SK-N-SH (cell line): ENCODE measurements around the gene SEC14L1. TPM values are rescaled to one million over a fixed set of nuclear protein-coding genes. Genes with fewer than 3 reads are reported as not detected.

Experiments used
- CTCF ChIA-PET: fragments of 300-600, 350-600 bp; formaldehyde crosslinking; extraction: SDS; loops from one replicate; lab custom pipeline; 2021; lab: Yijun Ruan, JAX
- POLR2A ChIA-PET: fragments of 350-600 bp; sonication (Branson Sonifier 250); formaldehyde crosslinking; extraction: SDS; loops from one replicate; lab custom pipeline; 2020; ENCODE audit warnings: antibody characterized with exemption, inconsistent platforms; lab: Yijun Ruan, JAX
- DNase-seq: peaks from one replicate; pipeline ENCODE4 v3.0.0; 2012
- H2AFZ ChIP-seq: fragments of 200-600 bp; sonication (generic); 2 replicates; pipeline ENCODE4 v1.8.1; 2016; ENCODE audit warnings: antibody characterized with exemption, mild to moderate bottlenecking, low read depth
- H3F3A ChIP-seq: fragments of 200-600 bp; sonication (generic); replicated peaks from 2 replicates; pipeline ENCODE3; 2016; ENCODE audit warnings: antibody characterized with exemption, mild to moderate bottlenecking; ENCODE audit not compliant: insufficient read depth
- H3K27ac ChIP-seq, 2 experiments: fragments of 200-500 bp in 1 of 2; fragments of 200-600 bp in 1 of 2; sonication (Bioruptor generic) in 1 of 2; sonication (generic), shearing (Covaris generic) in 1 of 2; 2 replicates each; pipeline versions ENCODE4 v1.5.1 to v1.6.1; 2014 to 2016; ENCODE audit warnings: low read depth in 2 of 2, inconsistent platforms in 1 of 2, low read length in 1 of 2, mild to moderate bottlenecking in 1 of 2, mixed read lengths in 1 of 2
- H3K27me3 ChIP-seq: fragments of 200-600 bp; sonication (generic), shearing (Covaris generic); 2 replicates; pipeline ENCODE4 v1.6.1; 2016; ENCODE audit warnings: mixed run types; ENCODE audit not compliant: insufficient read depth
- H3K36me3 ChIP-seq, 2 experiments: fragments of 200-500 bp in 1 of 2; fragments of 200-600 bp in 1 of 2; sonication (Bioruptor generic) in 1 of 2; sonication (generic) in 1 of 2; replicated peaks in 1 of 2; 2 replicates each; pipeline versions ENCODE3 to v1.5.1; 2014 to 2016; ENCODE audit warnings: low read length in 1 of 2, mild to moderate bottlenecking in 1 of 2; ENCODE audit not compliant: insufficient read depth in 2 of 2, control insufficient read depth in 1 of 2
- H3K4me1 ChIP-seq, 2 experiments: fragments of 200-500 bp in 1 of 2; fragments of 200-600 bp in 1 of 2; sonication (Bioruptor generic) in 1 of 2; sonication (generic), shearing (Covaris generic) in 1 of 2; 2 replicates each; pipeline versions ENCODE4 v1.5.1 to v1.6.1; 2014 to 2016; ENCODE audit warnings: low read depth in 1 of 2, low read length in 1 of 2, mixed run types in 1 of 2; ENCODE audit not compliant: insufficient read depth in 2 of 2, control insufficient read depth in 1 of 2
- H3K4me2 ChIP-seq: fragments of 200-600 bp; sonication (generic), shearing (Covaris generic); 2 replicates; pipeline ENCODE4 v1.6.1; 2017; ENCODE audit warnings: mixed run types
- H3K4me3 ChIP-seq, 2 experiments: fragments of 200-500 bp in 1 of 2; fragments of 200-600 bp in 1 of 2; sonication (Bioruptor generic) in 1 of 2; sonication (generic), shearing (Covaris generic) in 1 of 2; 2 replicates each; pipeline versions ENCODE4 v1.5.1 to v1.8.1; 2014 to 2016; ENCODE audit warnings: low read depth in 2 of 2, inconsistent platforms in 1 of 2, low read length in 1 of 2, mild to moderate bottlenecking in 1 of 2, mixed read lengths in 1 of 2, moderate library complexity in 1 of 2
- H3K79me2 ChIP-seq: fragments of 200-600 bp; sonication (generic); 2 replicates; pipeline ENCODE4 v1.8.1; 2017; ENCODE audit warnings: mild to moderate bottlenecking; ENCODE audit not compliant: insufficient read depth
- H3K9ac ChIP-seq: fragments of 200-600 bp; sonication (generic); 2 replicates; pipeline ENCODE4 v1.6.1; 2017; ENCODE audit warnings: mixed run types
- H3K9me2 ChIP-seq: fragments of 200-600 bp; sonication (generic); 2 replicates; pipeline ENCODE4 v1.6.1; 2017; ENCODE audit warnings: mixed run types
- H3K9me3 ChIP-seq: fragments of 200-600 bp; sonication (generic); 2 replicates; pipeline ENCODE4 v1.6.1; 2017; ENCODE audit warnings: mixed run types, mild to moderate bottlenecking, moderate library complexity
- H4K20me1 ChIP-seq: fragments of 200-600 bp; sonication (generic); 2 replicates; pipeline ENCODE4 v1.6.1; 2017; ENCODE audit warnings: mild to moderate bottlenecking, mixed run types; ENCODE audit not compliant: insufficient read depth
- CTCF ChIP-seq: fragments of 200-600 bp; sonication (generic); IDR thresholded peaks from 2 replicates; pipeline ENCODE4 v1.6.1; 2017; ENCODE audit warnings: antibody characterized with exemption, mild to moderate bottlenecking, moderate library complexity
- ELF1 ChIP-seq: IDR thresholded peaks from 2 replicates; pipeline ENCODE4 v1.4.0; 2012
- EZH2phosphoT487 ChIP-seq: fragments of 200-600 bp; sonication (generic); IDR thresholded peaks from 2 replicates; pipeline ENCODE4 v1.6.1; 2017; ENCODE audit warnings: low read depth, mixed run types, mild to moderate bottlenecking, antibody characterized with exemption, moderate library complexity, borderline replicate concordance
- FOSL2 ChIP-seq: IDR thresholded peaks from 2 replicates; pipeline ENCODE4 v1.4.0; 2012; ENCODE audit warnings: low read depth, mild to moderate bottlenecking, moderate library complexity, borderline replicate concordance
- FOXJ3 ChIP-seq: sonication (generic); formaldehyde crosslinking; IDR thresholded peaks from 2 replicates; pipeline ENCODE4 v1.5.1; 2020; ENCODE audit warnings: mild to moderate bottlenecking, missing genetic modification reagents
- FOXM1 ChIP-seq: IDR thresholded peaks from 2 replicates; pipeline ENCODE4 v1.4.0; 2012; ENCODE audit warnings: low read depth, mild to moderate bottlenecking
- GABPA ChIP-seq: IDR thresholded peaks from 2 replicates; pipeline ENCODE4 v1.4.0; 2012; ENCODE audit warnings: low read depth, mild to moderate bottlenecking
- GATA2 ChIP-seq: sonication (generic); formaldehyde crosslinking; IDR thresholded peaks from 2 replicates; pipeline ENCODE4 v1.5.0; 2020; ENCODE audit warnings: mild to moderate bottlenecking, missing genetic modification reagents
- MEF2A ChIP-seq: IDR thresholded peaks from 2 replicates; pipeline ENCODE4 v1.4.0; 2012; ENCODE audit warnings: low read depth, borderline replicate concordance
- NRF1 ChIP-seq: IDR thresholded peaks from 2 replicates; pipeline ENCODE4 v1.6.1; 2012; ENCODE audit warnings: low read depth, mild to moderate bottlenecking, low read length
- RCOR1 ChIP-seq: fragments of 150-350 bp; IDR thresholded peaks from 2 replicates; pipeline ENCODE4 v1.6.1; 2017; ENCODE audit warnings: antibody characterized with exemption, low read length
- RFX5 ChIP-seq: IDR thresholded peaks from 2 replicates; pipeline ENCODE4 v1.6.1; 2012; ENCODE audit warnings: mild to moderate bottlenecking, improper control_type of control experiment, low read length
- RXRA ChIP-seq: IDR thresholded peaks from 2 replicates; pipeline ENCODE4 v1.4.0; 2012; ENCODE audit warnings: low read depth, mild to moderate bottlenecking, borderline replicate concordance
- TAF1 ChIP-seq: IDR thresholded peaks from 2 replicates; pipeline ENCODE4 v1.6.1; 2012; ENCODE audit warnings: low read depth, mild to moderate bottlenecking, low read length, moderate library complexity, borderline replicate concordance
- TCF12 ChIP-seq: IDR thresholded peaks from 2 replicates; pipeline ENCODE4 v1.4.0; 2012
- WGBS: methylation state at CpG from one replicate; pipeline ENCODE4 v1.1.6; 2017; ENCODE audit warnings: low lambda C conversion rate; 5-methylcytosine and 5-hydroxymethylcytosine counted together
- polyA plus RNA-seq, 3 experiments: library from polyadenylated mRNA; depleted of rRNA; stranded (reverse); fragments of >200 nt; gene quantifications; 2 replicates each; pipeline ENCODE4 v1.2.3, GENCODE V29; 2012

SEC14L1 gene
- polyA plus RNA-seq, 1 of the 3 experiments (the other 2 are of a cell fraction): 62.4 TPM

- no peak for TF ChIP-seq RCOR1
- TF ChIP-seq NRF1: no peak
These were observed 55.5 kb downstream of the SEC14L1 start (continued) for GRCh38 chr17:77196251-77196650.

- Histone ChIP-seq H3K9ac (no peak overlapping the region), H3K36me3 (peaks cover 73 to 96% of the 10 kb centered on the region in 2 experiments), H3K9me2 (no peaks in the 10 kb centered on the region), H3K4me3 (no peak overlapping the region), H3F3A (peaks cover 4% of the 10 kb centered on the region), H4K20me1 (no peaks in the 10 kb centered on the region), H3K4me2 (no peak overlapping the region), H3K4me1 (no peaks in the 10 kb centered on the region), H2AFZ (no peak overlapping the region), H3K27me3 (no peaks in the 10 kb centered on the region), H3K79me2 (peaks cover 24% of the 10 kb centered on the region; the same call in 1 of the 2 replicates), H3K9me3 (no peaks in the 10 kb centered on the region), H3K27ac (no peak overlapping the region)
- CTCF ChIA-PET: interaction anchor here (1.3 to 2.7 kb wide), 4 partner anchors 18 to 111 kb away, joined by 3 to 5 read pairs (median 4); no protein-coding TSS in a partner anchor
- POLR2A ChIA-PET: no interaction called here
- DNase-seq: no peak
- no peak for TF ChIP-seq FOSL2
- TF ChIP-seq TCF12: no peak
- no peak for TF ChIP-seq FOXM1
- WGBS: 95% methylated on average over 9 of the region's 9 CpGs
These were observed 56.3 kb downstream of the SEC14L1 start for GRCh38 chr17:77197115-77197514.

GRCh38 chr17:77200711-77201110 lies 59.9 kb downstream of the SEC14L1 start:
- Histone ChIP-seq H3K36me3 (peaks cover 67 to 83% of the 10 kb centered on the region in 2 experiments), H2AFZ (no peak overlapping the region), H3K27me3 (no peaks in the 10 kb centered on the region), H3K4me1 (peaks cover under 1 to 5% of the 10 kb centered on the region in 2 experiments; a peak in 2 of 4 replicates), H3K27ac (no peak overlapping the region), H3K9ac (no peak overlapping the region), H3K79me2 (peaks cover 7% of the 10 kb centered on the region; the same call in 1 of the 2 replicates), H3K9me3 (no peaks in the 10 kb centered on the region), H3K4me3 (no peak overlapping the region)
- CTCF ChIA-PET: no interaction called here
- TF ChIP-seq RXRA: no peak
- TF ChIP-seq CTCF: no peak
- no peak for TF ChIP-seq FOXM1
- TF ChIP-seq, all 33 proteins: peak for 0
- WGBS: 94% methylated on average over 10 of the region's 10 CpGs
- no peak for DNase-seq
- no peaks in the 10 kb centered on the region for H4K20me1 ChIP-seq
- H3K4me2 ChIP-seq: no peak overlapping the region
- no peaks in the 10 kb centered on the region for H3F3A ChIP-seq
- POLR2A ChIA-PET: no interaction called here
- H3K9me2 ChIP-seq: no peaks in the 10 kb centered on the region

- CTCF ChIA-PET: interaction anchor here (0.9 to 1.7 kb wide), 5 partner anchors 10 to 128 kb away, joined by 3 to 8 read pairs (median 3); no protein-coding TSS in a partner anchor
- Histone ChIP-seq H3K9me2 (no peaks in the 10 kb centered on the region), H3F3A (no peaks in the 10 kb centered on the region), H3K4me1 (peaks cover 10 to 12% of the 10 kb centered on the region in 2 experiments; a peak in 2 of 4 replicates), H2AFZ (no peak overlapping the region), H3K4me3 (no peak overlapping the region), H3K27me3 (no peaks in the 10 kb centered on the region), H4K20me1 (no peaks in the 10 kb centered on the region), H3K79me2 (peaks cover 7% of the 10 kb centered on the region; the same call in 1 of the 2 replicates), H3K27ac (no peak overlapping the region), H3K9me3 (no peaks in the 10 kb centered on the region), H3K9ac (no peak overlapping the region), H3K36me3 (peaks cover 65 to 79% of the 10 kb centered on the region in 2 experiments), H3K4me2 (no peak overlapping the region)
- POLR2A ChIA-PET: no interaction called here
- no peak for DNase-seq
- TF ChIP-seq FOXJ3 (CRISPR knock-in tag) (no peak), RXRA (no peak), RFX5 (no peak), GATA2 (CRISPR knock-in tag) (no peak), FOSL2 (no peak), GABPA (no peak), MEF2A (no peak), ELF1 (no peak), TAF1 (no peak), EZH2phosphoT487 (no peak)
- 97% methylated on average over 12 of the region's 12 CpGs for WGBS
These were observed 62.7 kb downstream of the SEC14L1 start for GRCh38 chr17:77203436-77203835.
